Suprapubic skin (tissue), 4 donors: ENCODE measurements around the gene ARL6. TPM values are rescaled to one million over a fixed set of nuclear protein-coding genes. Genes with fewer than 3 reads are reported as not detected.

Experiments used
- DNase-seq, 2 donors: peaks; one replicate each; pipeline ENCODE4 v3.0.0-alpha.2; 2019; ENCODE audit warnings: low spot score in 2 of 2
- H3K27ac ChIP-seq: fragments of 200-600 bp; sonication (generic); one replicate; pipeline ENCODE4 v1.5.1; 2019
- H3K27me3 ChIP-seq: fragments of 200-600 bp; sonication (generic); one replicate; pipeline ENCODE4 v1.5.1; 2019
- H3K36me3 ChIP-seq: fragments of 200-600 bp; sonication (generic); one replicate; pipeline ENCODE4 v1.5.1; 2019
- H3K4me1 ChIP-seq: fragments of 200-600 bp; sonication (generic); one replicate; pipeline ENCODE4 v1.5.1; 2019
- H3K4me3 ChIP-seq: fragments of 200-600 bp; sonication (generic); one replicate; pipeline ENCODE4 v1.5.1; 2019; ENCODE audit warnings: mild to moderate bottlenecking
- H3K9me3 ChIP-seq: fragments of 200-600 bp; sonication (generic); one replicate; pipeline ENCODE4 v1.5.1; 2019
- EP300 ChIP-seq: sonication (generic); formaldehyde crosslinking; IDR thresholded peaks from one replicate; pipeline ENCODE4 v1.6.1; 2017; ENCODE audit warnings: antibody characterized with exemption
- POLR2A ChIP-seq, 2 donors: fragments of 450-650 bp; IDR thresholded peaks; one replicate each; pipeline ENCODE4 v1.6.1; 2017; ENCODE audit warnings: antibody characterized with exemption in 2 of 2, mild to moderate bottlenecking in 2 of 2, moderate library complexity in 2 of 2
- POLR2AphosphoS5 ChIP-seq, 3 donors: sonication (generic); formaldehyde crosslinking; IDR thresholded peaks; one replicate each; pipeline ENCODE4 v1.6.1; 2017; ENCODE audit warnings: antibody characterized with exemption in 3 of 3
- WGBS: methylation state at CpG from one replicate; pipeline ENCODE4 v1.1.5; 2018; 5-methylcytosine and 5-hydroxymethylcytosine counted together
- total RNA-seq, 4 donors: library from RNA; depleted of rRNA; stranded (reverse); fragments of >200 nt; gene quantifications; one replicate each; pipeline ENCODE4 v1.1.0, GENCODE V29; 2016
- TF ChIP-seq, protein P1 (sequence below), 2 donors: fragments of 200-600 bp in 1 of 2; fragments of 450-650 bp in 1 of 2; sonication (generic) in 1 of 2; IDR thresholded peaks; one replicate each; pipeline ENCODE4 v1.5.1; 2016 to 2019; ENCODE audit warnings: antibody characterized with exemption in 2 of 2, mild to moderate bottlenecking in 1 of 2, moderate library complexity in 1 of 2

Gene ARL6
- total RNA-seq, 4 donors from 2014 or later, result 4.5 to 9.1 (median 7.5) TPM

GRCh38 chr3:97839944-97840343 lies 75.4 kb downstream of the ARL6 start:
- WGBS, result 50% methylated on average over 2 of the region's 2 CpGs
- H3K27me3 ChIP-seq, result no peaks in the 10 kb centered on the region
- no peak for TF ChIP-seq POLR2AphosphoS5 (IDR thresholded peaks at IDR 0.05)
- TF ChIP-seq, protein P1, sequence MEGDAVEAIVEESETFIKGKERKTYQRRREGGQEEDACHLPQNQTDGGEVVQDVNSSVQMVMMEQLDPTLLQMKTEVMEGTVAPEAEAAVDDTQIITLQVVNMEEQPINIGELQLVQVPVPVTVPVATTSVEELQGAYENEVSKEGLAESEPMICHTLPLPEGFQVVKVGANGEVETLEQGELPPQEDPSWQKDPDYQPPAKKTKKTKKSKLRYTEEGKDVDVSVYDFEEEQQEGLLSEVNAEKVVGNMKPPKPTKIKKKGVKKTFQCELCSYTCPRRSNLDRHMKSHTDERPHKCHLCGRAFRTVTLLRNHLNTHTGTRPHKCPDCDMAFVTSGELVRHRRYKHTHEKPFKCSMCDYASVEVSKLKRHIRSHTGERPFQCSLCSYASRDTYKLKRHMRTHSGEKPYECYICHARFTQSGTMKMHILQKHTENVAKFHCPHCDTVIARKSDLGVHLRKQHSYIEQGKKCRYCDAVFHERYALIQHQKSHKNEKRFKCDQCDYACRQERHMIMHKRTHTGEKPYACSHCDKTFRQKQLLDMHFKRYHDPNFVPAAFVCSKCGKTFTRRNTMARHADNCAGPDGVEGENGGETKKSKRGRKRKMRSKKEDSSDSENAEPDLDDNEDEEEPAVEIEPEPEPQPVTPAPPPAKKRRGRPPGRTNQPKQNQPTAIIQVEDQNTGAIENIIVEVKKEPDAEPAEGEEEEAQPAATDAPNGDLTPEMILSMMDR (IDR thresholded peaks at IDR 0.05), result no peak
- no peak for TF ChIP-seq POLR2A (IDR thresholded peaks at IDR 0.05)
- TF ChIP-seq EP300, result no peak
- H3K36me3 ChIP-seq, result peaks cover 4% of the 10 kb centered on the region
- H3K4me1 ChIP-seq, result peaks cover 21% of the 10 kb centered on the region
- H3K4me3 ChIP-seq, result no peak overlapping the region
- no peaks in the 10 kb centered on the region for H3K9me3 ChIP-seq
- no peak overlapping the region for H3K27ac ChIP-seq
- DNase-seq, result no peak

- no peaks in the 10 kb centered on the region for H3K9me3 ChIP-seq
- TF ChIP-seq POLR2A (IDR thresholded peaks at IDR 0.05) (no peak), EP300 (no peak)
- no peak overlapping the region for H3K27ac ChIP-seq
- H3K27me3 ChIP-seq, result no peaks in the 10 kb centered on the region
- WGBS, result 93% methylated on average over 8 of the region's 8 CpGs
- H3K4me3 ChIP-seq, result no peak overlapping the region
- peaks cover 21% of the 10 kb centered on the region for H3K4me1 ChIP-seq
- no peak for DNase-seq
- H3K36me3 ChIP-seq, result peaks cover 4% of the 10 kb centered on the region
These were observed 76.7 kb downstream of the ARL6 start for GRCh38 chr3:97841304-97841703.

DNA sequence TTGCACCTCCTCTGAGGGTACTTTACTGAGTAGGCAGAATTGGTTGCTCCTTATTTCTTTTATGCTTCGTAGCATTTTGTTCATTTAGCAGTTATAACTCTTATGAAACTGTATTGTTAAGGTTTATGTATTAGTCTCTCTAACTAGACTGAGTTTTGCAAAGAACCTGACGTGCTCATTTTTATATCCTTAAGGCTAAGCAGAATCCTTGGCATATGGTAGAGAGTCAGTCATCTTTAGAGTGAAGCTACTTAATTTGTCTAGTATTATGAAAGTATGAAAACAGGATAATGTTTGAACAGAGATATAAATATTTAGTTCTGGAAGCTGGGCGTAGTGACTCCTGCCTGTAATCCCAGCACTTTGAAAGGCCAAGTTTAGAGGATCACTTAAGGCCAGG lies 77.4 kb downstream of the ARL6 start:
- no peaks in the 10 kb centered on the region for H3K27me3 ChIP-seq
- H3K27ac ChIP-seq, result no peak overlapping the region
- 94% methylated on average over 3 of the region's 3 CpGs for WGBS
- TF ChIP-seq, protein P1 (IDR thresholded peaks at IDR 0.05), result no peak
- TF ChIP-seq POLR2A (IDR thresholded peaks at IDR 0.05) (no peak), EP300 (no peak), POLR2AphosphoS5 (IDR thresholded peaks at IDR 0.05) (no peak)
- no peak overlapping the region for H3K4me3 ChIP-seq
- H3K36me3 ChIP-seq, result peaks cover 4% of the 10 kb centered on the region
- no peak for DNase-seq
- no peaks in the 10 kb centered on the region for H3K9me3 ChIP-seq
- H3K4me1 ChIP-seq, result peaks cover 21% of the 10 kb centered on the region

GRCh38 chr3:97848779-97849178 lies 84.2 kb downstream of the ARL6 start:
- Histone ChIP-seq H3K27me3 (no peaks in the 10 kb centered on the region), H3K9me3 (no peaks in the 10 kb centered on the region), H3K4me1 (no peaks in the 10 kb centered on the region), H3K36me3 (peaks cover 5% of the 10 kb centered on the region), H3K27ac (no peak overlapping the region), H3K4me3 (no peak overlapping the region)
- TF ChIP-seq POLR2AphosphoS5 (IDR thresholded peaks at IDR 0.05), result no peak
- TF ChIP-seq POLR2A (IDR thresholded peaks at IDR 0.05), result no peak
- TF ChIP-seq EP300, result no peak
- TF ChIP-seq, protein P1 (IDR thresholded peaks at IDR 0.05), result no peak
- WGBS, result 90% methylated on average over 3 of the region's 3 CpGs
- no peak for DNase-seq

Other genes with a start within 250 kb of the ARL6 start
- 10 to 100 TPM; 28.8 to 49.6 (median 33.3) TPM for gene CRYBG3, start 57.3 kb downstream of the ARL6 start, total RNA-seq
- 10 to 100 TPM; 30.1 to 44.1 (median 38.6) TPM for gene RIOX2, start 207.7 kb downstream of the ARL6 start, total RNA-seq